GM12878 (cell line): Measurements from ENCODE around the gene KRTAP22-2. TPM values are rescaled to one million over a fixed set of nuclear protein-coding genes. Genes with fewer than 3 reads are reported as not detected.

Experiments
- ATAC-seq: fragments of 200-7000 bp; cut with Tn5 transposase; 3 replicates; pipeline ENCODE4 v1.9.1; 2020; ENCODE audit warnings: mild to moderate bottlenecking, moderate library complexity
- BruUV-seq: library from RNA; stranded (reverse); fragments of 400-500 nt; replicated peaks from 2 replicates; lab custom pipeline; 2021; lab: Mats Ljungman, UMichigan
- CTCF ChIA-PET: fragments of 300-600 bp; sonication (Branson Sonifier 250); formaldehyde crosslinking; extraction: SDS; loops from one replicate; lab custom pipeline; 2021; ENCODE audit warnings: inconsistent platforms; lab: Yijun Ruan, JAX
- POLR2A ChIA-PET: fragments of 350-600 bp; formaldehyde crosslinking; extraction: SDS; loops from one replicate; lab custom pipeline; 2021; ENCODE audit warnings: inconsistent platforms; lab: Charles Lee
- RAD21 ChIA-PET: fragments of 300-600 bp; sonication (Branson Sonifier 250); formaldehyde crosslinking; loops from one replicate; lab custom pipeline; 2023; ENCODE audit warnings: antibody characterized with exemption; ENCODE audit not compliant: unreplicated experiment; lab: Charles Lee
- SMC1A ChIA-PET: fragments of 300-600 bp; sonication (Branson Sonifier 250); formaldehyde crosslinking; loops from one replicate; lab custom pipeline; 2023; ENCODE audit not compliant: unreplicated experiment, uncharacterized antibody; lab: Charles Lee
- DNase-seq: peaks from one replicate; pipeline ENCODE4 v3.0.0-alpha.2; 2011; ENCODE audit warnings: low read depth, low spot score
- FAIRE-seq: peaks from 3 replicates; lab custom pipeline; 2011; peaks lifted over from hg19 to GRCh38; lab: Jason Lieb, UNC
- H2AFZ ChIP-seq: 2 replicates; pipeline ENCODE4 v1.6.0; 2011; ENCODE audit warnings: low read depth, low read length, control low read depth; ENCODE audit not compliant: control insufficient read depth
- H3K27ac ChIP-seq: 2 replicates; pipeline ENCODE4 v1.5.1; 2011; ENCODE audit warnings: control low read depth; ENCODE audit not compliant: control insufficient read depth, insufficient read depth
- H3K27me3 ChIP-seq, 2 experiments: replicated peaks in 1 of 2; 2 replicates each; pipeline versions ENCODE4 v1.6.0 to v1.6.1; 2011; ENCODE audit warnings: low read length in 1 of 2; ENCODE audit not compliant: control insufficient read depth in 2 of 2, insufficient read depth in 2 of 2
- H3K36me3 ChIP-seq, 2 experiments: 2 replicates each; pipeline ENCODE4 v1.5.1; 2011; ENCODE audit warnings: low read length in 1 of 2; ENCODE audit not compliant: control insufficient read depth in 2 of 2, insufficient read depth in 2 of 2
- H3K4me1 ChIP-seq: 2 replicates; pipeline ENCODE4 v1.6.1; 2011; ENCODE audit warnings: mild to moderate bottlenecking, low read length, moderate library complexity, mixed read lengths; ENCODE audit not compliant: control insufficient read depth, insufficient read depth
- H3K4me2 ChIP-seq: 2 replicates; pipeline ENCODE4 v1.6.0; 2011; ENCODE audit warnings: control low read depth; ENCODE audit not compliant: control insufficient read depth, insufficient read depth
- H3K4me3 ChIP-seq: fragments of 200-600 bp; sonication (generic); 2 replicates; pipeline ENCODE4 v1.5.1; 2016
- H3K79me2 ChIP-seq: 2 replicates; pipeline ENCODE4 v1.6.0; 2011; ENCODE audit warnings: low read length; ENCODE audit not compliant: control insufficient read depth, insufficient read depth
- H3K9ac ChIP-seq: 2 replicates; pipeline ENCODE4 v1.8.0; 2011; ENCODE audit warnings: low read length, control low read depth, mixed read lengths; ENCODE audit not compliant: control insufficient read depth, insufficient read depth
- H3K9me3 ChIP-seq: replicated peaks from 3 replicates; pipeline ENCODE4 v1.5.1; 2011; ENCODE audit warnings: mild to moderate bottlenecking, low read length; ENCODE audit not compliant: control insufficient read depth, insufficient read depth
- H4K20me1 ChIP-seq: 2 replicates; pipeline ENCODE4 v1.6.0; 2011; ENCODE audit not compliant: control insufficient read depth, insufficient read depth
- CBFB ChIP-seq: IDR thresholded peaks from 2 replicates; pipeline ENCODE4 v1.6.1; 2016; ENCODE audit warnings: antibody characterized with exemption, low read depth
- CREB1 ChIP-seq: IDR thresholded peaks from 2 replicates; pipeline ENCODE4 v1.6.1; 2012; ENCODE audit warnings: low read depth, mild to moderate bottlenecking, inconsistent platforms
- ESRRA ChIP-seq: IDR thresholded peaks from 2 replicates; pipeline ENCODE4 v1.6.1; 2012; ENCODE audit warnings: mild to moderate bottlenecking, low read length, improper control_type of control experiment
- IKZF2 ChIP-seq, 2 experiments: fragments of 450-650 bp; IDR thresholded peaks; 2 replicates each; pipeline ENCODE4 v1.6.1; 2017; ENCODE audit warnings: mild to moderate bottlenecking in 2 of 2, moderate library complexity in 2 of 2
- KDM1A ChIP-seq: fragments of 200-600 bp; sonication (generic); IDR thresholded peaks from 2 replicates; pipeline ENCODE4 v1.6.1; 2016; ENCODE audit warnings: borderline replicate concordance
- MEF2A ChIP-seq: IDR thresholded peaks from 2 replicates; pipeline ENCODE4 v1.6.1; 2011; ENCODE audit warnings: low read depth, mild to moderate bottlenecking, low read length, moderate library complexity; ENCODE audit not compliant: insufficient read depth
- NFYB ChIP-seq: IDR thresholded peaks from 2 replicates; pipeline ENCODE4 v1.6.1; 2011; ENCODE audit warnings: low read depth, mild to moderate bottlenecking, low read length, improper control_type of control experiment, moderate library complexity; ENCODE audit not compliant: insufficient read depth
- PAX8 ChIP-seq: fragments of 450-650 bp; IDR thresholded peaks from 2 replicates; pipeline ENCODE4 v1.6.1; 2017; ENCODE audit warnings: mild to moderate bottlenecking, moderate library complexity
- POLR2AphosphoS2 ChIP-seq: IDR thresholded peaks from 2 replicates; pipeline ENCODE4 v1.6.1; 2011; ENCODE audit warnings: low read depth, mild to moderate bottlenecking, low read length, improper control_type of control experiment, moderate library complexity
- RB1 ChIP-seq: fragments of 450-650 bp; formaldehyde crosslinking; IDR thresholded peaks from 2 replicates; pipeline ENCODE4 v1.6.1; 2017; ENCODE audit warnings: mild to moderate bottlenecking, borderline replicate concordance
- RBBP5 ChIP-seq: fragments of 200-600 bp; sonication (generic); conservative IDR thresholded peaks from 2 replicates; pipeline ENCODE4 v1.6.1; 2016
- SIN3A ChIP-seq: IDR thresholded peaks from 2 replicates; pipeline ENCODE4 v1.6.1; 2012; ENCODE audit warnings: low read depth, low read length, improper control_type of control experiment
- SIX5 ChIP-seq: IDR thresholded peaks from 2 replicates; pipeline ENCODE4 v1.6.1; 2011; ENCODE audit warnings: mild to moderate bottlenecking, low read depth, low read length, moderate library complexity; ENCODE audit not compliant: severe bottlenecking
- SMAD5 ChIP-seq: IDR thresholded peaks from 2 replicates; pipeline ENCODE4 v1.6.1; 2016; ENCODE audit warnings: antibody characterized with exemption, low read depth
- SMC3 ChIP-seq: IDR thresholded peaks from 2 replicates; pipeline ENCODE4 v1.6.1; 2011; ENCODE audit warnings: low read length, improper control_type of control experiment, borderline replicate concordance
- SREBF2 ChIP-seq: IDR thresholded peaks from 2 replicates; pipeline ENCODE4 v1.6.1; 2012; ENCODE audit warnings: mild to moderate bottlenecking, low read length
- SUPT20H ChIP-seq: IDR thresholded peaks from 2 replicates; pipeline ENCODE4 v1.6.1; 2011; ENCODE audit warnings: low read depth, mild to moderate bottlenecking, low read length, moderate library complexity, borderline replicate concordance; ENCODE audit not compliant: control insufficient read depth
- TAF1 ChIP-seq: IDR thresholded peaks from 2 replicates; pipeline ENCODE4 v1.6.1; 2011; ENCODE audit warnings: mild to moderate bottlenecking, low read depth, low read length, borderline replicate concordance
- ZNF207 ChIP-seq: fragments of 450-650 bp; IDR thresholded peaks from 2 replicates; pipeline ENCODE4 v1.6.1; 2014; ENCODE audit warnings: antibody characterized with exemption, mild to moderate bottlenecking, borderline replicate concordance
- ZNF274 ChIP-seq: IDR thresholded peaks from one replicate; pipeline ENCODE4 v1.8.0; 2011; ENCODE audit not compliant: insufficient read length, insufficient read depth
- ZNF384 ChIP-seq: IDR thresholded peaks from 2 replicates; pipeline ENCODE4 v1.6.1; 2012; ENCODE audit warnings: low read depth, mild to moderate bottlenecking, low read length, improper control_type of control experiment, borderline replicate concordance
- ZNF622 ChIP-seq: fragments of 450-650 bp; IDR thresholded peaks from 2 replicates; pipeline ENCODE4 v1.6.1; 2017; ENCODE audit warnings: mild to moderate bottlenecking, inconsistent platforms
- WGBS: methylation state at CpG from one replicate; pipeline ENCODE4 v1.1.6; 2016; ENCODE audit warnings: low lambda C conversion rate; ENCODE audit not compliant: insufficient replicate concordance, insufficient coverage; ENCODE audit errors: missing lambda C conversion rate; 5-methylcytosine and 5-hydroxymethylcytosine counted together
- in situ Hi-C: fragments of 300-500 bp; cut with MboI; formaldehyde crosslinking; loops from 9 replicates; pipeline ENCODE4 v1.14.3; 2018; ENCODE audit warnings: mixed read lengths
- intact Hi-C: fragments of 100-400 bp; cut with micrococcal nuclease; formaldehyde crosslinking; loops from one replicate; pipeline ENCODE4 v1.14.2; 2022; ENCODE audit not compliant: unreplicated experiment
- polyA plus RNA-seq, 11 experiments: library from polyadenylated mRNA; depleted of rRNA in 4 of 11; unstranded in 6 of 11; stranded (reverse) in 5 of 11; fragments of >200 nt; fragmentation: Nextera tagmentation in 4 of 11; fragmentation: Illumina TruSeq in 1 of 11; extraction: Ambion mirVana in 4 of 11; extraction: Trizol in 1 of 11; gene quantifications; 1 replicate in 1 of 11; 2 replicates in 10 of 11; pipeline versions ENCODE4 v1.2.1 to v1.2.3, GENCODE V29; 2011 to 2016; ENCODE audit warnings: inconsistent platforms in 2 of 11, missing spikeins in 2 of 11, low read depth in 1 of 11
- total RNA-seq, 4 experiments: library from RNA; depleted of rRNA in 3 of 4; stranded (reverse); fragments of >200 nt in 3 of 4; fragmentation: Illumina TruSeq in 1 of 4; extraction: Trizol in 1 of 4; gene quantifications; 2 replicates each; pipeline versions ENCODE4 v1.2.1 to v1.2.3, GENCODE V29; 2013 to 2021

Gene KRTAP22-2
- total and polyA plus RNA-seq, 10 of the 15 experiments (the other 5 are each of a cell fraction or from before 2014, with no cell fraction given), result not detected

- FAIRE-seq (no peak), DNase-seq (no peak)
- POLR2A ChIA-PET, result no interaction called here
Measured at GRCh38 chr21:30561264-30561895, 28.8 kb downstream of the KRTAP22-2 start, which contains the start of gene KRTAP19-7. TSS of gene KRTAP19-7 (minus strand) at chr21:30561314. CDS start at chr21:30561289, 25 bp downstream.

GRCh38 chr21:30555095-30555494, 35.1 kb downstream of the KRTAP22-2 start:
- Histone ChIP-seq H3K4me1 (no peaks in the 10 kb centered on the region), H3K4me3 (no peak overlapping the region), H3K4me2 (no peak overlapping the region), H3K36me3 (no peaks in the 10 kb centered on the region), H3K27me3 (no peaks in the 10 kb centered on the region), H2AFZ (no peak overlapping the region), H4K20me1 (no peaks in the 10 kb centered on the region), H3K9ac (no peak overlapping the region), H3K79me2 (no peaks in the 10 kb centered on the region), H3K27ac (no peak overlapping the region), H3K9me3 (no peaks in the 10 kb centered on the region)
- ATAC-seq, result no peak
- FAIRE-seq, result no peak
- POLR2A ChIA-PET, result no interaction called here
- DNase-seq, result no peak
- SMC1A ChIA-PET, result no interaction called here
- no TSS peak for BruUV-seq
- RAD21 ChIA-PET, result interaction anchor here (0.6 kb wide), 1 partner anchor 531 kb away, joined by 6 read pairs; no protein-coding TSS in a partner anchor
- intact Hi-C loops, result no loop called here
- in situ Hi-C loops, result no loop called here
- 6% methylated on average over 2 of the region's 2 CpGs for WGBS
- CTCF ChIA-PET, result no interaction called here
- TF ChIP-seq SMAD5 (no peak), KDM1A (no peak), NFYB (no peak), CBFB (no peak), SMC3 (no peak), POLR2AphosphoS2 (no peak), ZNF622 (no peak), SREBF2 (no peak), ZNF207 (no peak), IKZF2 (IDR thresholded peaks at IDR 0.05) (no peak), SUPT20H (no peak), RBBP5 (no peak), SIX5 (no peak), ZNF384 (no peak), RB1 (no peak), MEF2A (no peak), ZNF274 (no peak), ESRRA (no peak)

More at GRCh38 chr21:30561264-30561895, 28.8 kb downstream of the KRTAP22-2 start, which contains the start of gene KRTAP19-7:
- CTCF ChIA-PET, result no interaction called here
- Histone ChIP-seq H3K36me3 (no peaks in the 10 kb centered on the region), H2AFZ (no peak within 1 kb of the TSS), H3K4me3 (no peak within 1 kb of the TSS), H4K20me1 (no peaks in the 10 kb centered on the region), H3K9ac (no peak within 1 kb of the TSS), H3K4me1 (no peaks in the 10 kb centered on the region), H3K79me2 (no peaks in the 10 kb centered on the region), H3K4me2 (no peak within 1 kb of the TSS), H3K27me3 (no peaks in the 10 kb centered on the region), H3K9me3 (no peaks in the 10 kb centered on the region; the same call in 2 of the 3 replicates), H3K27ac (no peak within 1 kb of the TSS)
- SMC1A ChIA-PET, result no interaction called here
- ATAC-seq, result no peak
- BruUV-seq, result no TSS peak
- RAD21 ChIA-PET, result interaction anchor here (0.6 kb wide), 1 partner anchor 525 kb away, joined by 3 read pairs; no protein-coding TSS in a partner anchor
- TF ChIP-seq ZNF207 (no peak), RB1 (no peak), SMC3 (no peak), CREB1 (no peak), SIN3A (no peak), TAF1 (no peak), PAX8 (no peak)
- intact Hi-C loops, result no loop called here
- in situ Hi-C loops, result no loop called here
- 3% methylated on average over 2 of the region's 2 CpGs for WGBS
